HepG2 (cell line): ENCODE results near the gene CLIC3. TPM values are rescaled to one million over a fixed set of nuclear protein-coding genes. Genes with fewer than 3 reads are reported as not detected.

Source experiments
- HOXA5 ChIP-seq: sonication (generic); formaldehyde crosslinking; IDR thresholded peaks from 2 replicates; pipeline ENCODE4 v1.4.0; 2020; ENCODE audit warnings: missing genetic modification reagents
- PAXIP1 ChIP-seq: sonication (generic); formaldehyde crosslinking; conservative IDR thresholded peaks from 2 replicates; pipeline ENCODE4 v1.4.0; 2020; ENCODE audit warnings: mild to moderate bottlenecking, missing genetic modification reagents, moderate library complexity
- SPEN ChIP-seq: sonication (generic); formaldehyde crosslinking; IDR thresholded peaks from 2 replicates; pipeline ENCODE4 v1.5.1; 2020; ENCODE audit warnings: low read depth, mild to moderate bottlenecking, missing genetic modification reagents
- SRSF1 ChIP-seq: fragments of 200-400 bp; formaldehyde crosslinking; optimal IDR thresholded peaks from 2 replicates; pipeline ENCODE3; 2017; ENCODE audit warnings: mild to moderate bottlenecking, low read depth, low read length, moderate library complexity
- ZNF446 ChIP-seq: sonication (generic); formaldehyde crosslinking; IDR thresholded peaks from 2 replicates; pipeline ENCODE4 v1.5.0; 2020; ENCODE audit warnings: mild to moderate bottlenecking, missing genetic modification reagents
- ZNF607 ChIP-seq: sonication (generic); formaldehyde crosslinking; IDR thresholded peaks from 2 replicates; pipeline ENCODE4 v1.5.1; 2020; ENCODE audit warnings: missing genetic modification reagents, mild to moderate bottlenecking, borderline replicate concordance
- ZNF768 ChIP-seq: sonication (generic); formaldehyde crosslinking; IDR thresholded peaks from 2 replicates; pipeline ENCODE4 v1.4.0; 2020; ENCODE audit warnings: missing genetic modification reagents
- polyA plus RNA-seq, 8 experiments: library from polyadenylated mRNA; depleted of rRNA in 3 of 8; stranded (reverse) in 7 of 8; unstranded in 1 of 8; fragments of >200 nt; fragmentation: Illumina TruSeq in 4 of 8; extraction: Trizol in 4 of 8; gene quantifications; 2 replicates each; pipeline versions ENCODE4 v1.2.1 to v1.2.3, GENCODE V29; 2011 to 2016; ENCODE audit warnings: low read depth in 4 of 8, missing spikeins in 1 of 8, mixed read lengths in 1 of 8; ENCODE audit not compliant: insufficient read depth in 1 of 8
- total RNA-seq, 5 experiments: library from RNA; depleted of rRNA; stranded (reverse); fragments of >200 nt; fragmentation: Illumina TruSeq; extraction: Trizol; gene quantifications; 2 replicates each; pipeline ENCODE4 v1.2.3, GENCODE V29; 2016; ENCODE audit warnings: low read depth in 1 of 5
- TF ChIP-seq, protein P1 (sequence below): sonication (generic); formaldehyde crosslinking; IDR thresholded peaks from 2 replicates; pipeline ENCODE4 v1.5.1; 2020; ENCODE audit warnings: missing genetic modification reagents, mild to moderate bottlenecking, borderline replicate concordance
- TF ChIP-seq, protein P2 (sequence below): sonication (generic); formaldehyde crosslinking; IDR thresholded peaks from one replicate; pipeline ENCODE4 v1.5.1; 2020; ENCODE audit warnings: mild to moderate bottlenecking, missing genetic modification reagents; ENCODE audit errors: not compliant biosample characterization
- TF ChIP-seq, protein P3 (sequence below): sonication (generic); formaldehyde crosslinking; IDR thresholded peaks from 2 replicates; pipeline ENCODE4 v1.4.0; 2020; ENCODE audit warnings: missing genetic modification reagents, mild to moderate bottlenecking, borderline replicate concordance

Gene CLIC3
- total and polyA plus RNA-seq, 2 of the 13 experiments (the other 11 are each of a cell fraction or from before 2014, with no cell fraction given), result 0.51 to 1.5 TPM

DNA sequence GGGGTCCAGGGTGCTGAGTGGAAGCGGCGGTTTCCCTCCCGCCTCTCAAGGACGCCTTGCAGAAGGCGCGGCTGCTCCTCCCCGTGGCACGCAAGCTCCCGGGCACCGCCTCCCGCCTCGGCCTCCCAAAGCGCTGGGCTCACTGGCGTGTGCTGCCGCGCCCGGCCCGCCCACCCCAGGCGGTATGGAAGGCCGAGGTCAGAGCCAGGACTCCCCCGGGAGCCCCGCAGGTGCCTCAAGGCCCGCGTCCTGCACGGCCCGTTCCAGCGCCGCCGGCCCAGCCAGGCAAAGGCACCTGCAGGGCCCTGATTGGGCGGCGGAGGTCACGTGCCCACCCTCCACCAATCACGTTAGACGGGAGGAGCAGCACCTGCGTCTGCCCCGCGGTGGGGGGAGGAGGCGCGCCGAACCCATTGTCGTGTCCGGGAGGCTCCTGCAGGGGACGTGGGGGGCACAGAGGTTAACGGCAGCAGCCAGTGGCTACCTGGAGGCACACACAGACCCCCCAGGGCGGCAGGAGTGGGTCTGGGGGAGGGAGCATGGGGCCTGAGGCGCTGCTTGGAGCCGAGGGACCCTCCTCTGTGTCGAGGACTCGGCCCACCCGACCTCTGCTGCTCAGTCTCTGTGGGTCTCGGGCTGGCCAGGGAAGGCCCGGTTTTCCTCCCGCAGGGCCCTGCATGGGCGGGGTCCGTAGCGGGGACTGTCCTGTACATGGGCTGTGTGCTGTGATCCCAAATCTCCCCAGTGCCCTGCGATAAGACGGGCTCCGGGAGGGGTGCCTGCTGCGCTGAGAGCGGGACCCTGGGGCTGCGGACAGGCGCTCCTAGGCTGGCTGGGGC lies 46.3 kb downstream of the CLIC3 start (continued):
- TF ChIP-seq, protein P1, sequence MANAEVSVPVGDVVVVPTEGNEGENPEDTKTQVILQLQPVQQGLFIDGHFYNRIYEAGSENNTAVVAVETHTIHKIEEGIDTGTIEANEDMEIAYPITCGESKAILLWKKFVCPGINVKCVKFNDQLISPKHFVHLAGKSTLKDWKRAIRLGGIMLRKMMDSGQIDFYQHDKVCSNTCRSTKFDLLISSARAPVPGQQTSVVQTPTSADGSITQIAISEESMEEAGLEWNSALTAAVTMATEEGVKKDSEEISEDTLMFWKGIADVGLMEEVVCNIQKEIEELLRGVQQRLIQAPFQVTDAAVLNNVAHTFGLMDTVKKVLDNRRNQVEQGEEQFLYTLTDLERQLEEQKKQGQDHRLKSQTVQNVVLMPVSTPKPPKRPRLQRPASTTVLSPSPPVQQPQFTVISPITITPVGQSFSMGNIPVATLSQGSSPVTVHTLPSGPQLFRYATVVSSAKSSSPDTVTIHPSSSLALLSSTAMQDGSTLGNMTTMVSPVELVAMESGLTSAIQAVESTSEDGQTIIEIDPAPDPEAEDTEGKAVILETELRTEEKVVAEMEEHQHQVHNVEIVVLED (CRISPR knock-in tag), result peak; percentile 79
- peak; percentile 62 for TF ChIP-seq PAXIP1 (CRISPR knock-in tag)
- TF ChIP-seq SRSF1, result peak; percentile 65
- peak; percentile 78 for TF ChIP-seq SPEN (CRISPR knock-in tag)
- TF ChIP-seq HOXA5, result no peak
- TF ChIP-seq, protein P2, sequence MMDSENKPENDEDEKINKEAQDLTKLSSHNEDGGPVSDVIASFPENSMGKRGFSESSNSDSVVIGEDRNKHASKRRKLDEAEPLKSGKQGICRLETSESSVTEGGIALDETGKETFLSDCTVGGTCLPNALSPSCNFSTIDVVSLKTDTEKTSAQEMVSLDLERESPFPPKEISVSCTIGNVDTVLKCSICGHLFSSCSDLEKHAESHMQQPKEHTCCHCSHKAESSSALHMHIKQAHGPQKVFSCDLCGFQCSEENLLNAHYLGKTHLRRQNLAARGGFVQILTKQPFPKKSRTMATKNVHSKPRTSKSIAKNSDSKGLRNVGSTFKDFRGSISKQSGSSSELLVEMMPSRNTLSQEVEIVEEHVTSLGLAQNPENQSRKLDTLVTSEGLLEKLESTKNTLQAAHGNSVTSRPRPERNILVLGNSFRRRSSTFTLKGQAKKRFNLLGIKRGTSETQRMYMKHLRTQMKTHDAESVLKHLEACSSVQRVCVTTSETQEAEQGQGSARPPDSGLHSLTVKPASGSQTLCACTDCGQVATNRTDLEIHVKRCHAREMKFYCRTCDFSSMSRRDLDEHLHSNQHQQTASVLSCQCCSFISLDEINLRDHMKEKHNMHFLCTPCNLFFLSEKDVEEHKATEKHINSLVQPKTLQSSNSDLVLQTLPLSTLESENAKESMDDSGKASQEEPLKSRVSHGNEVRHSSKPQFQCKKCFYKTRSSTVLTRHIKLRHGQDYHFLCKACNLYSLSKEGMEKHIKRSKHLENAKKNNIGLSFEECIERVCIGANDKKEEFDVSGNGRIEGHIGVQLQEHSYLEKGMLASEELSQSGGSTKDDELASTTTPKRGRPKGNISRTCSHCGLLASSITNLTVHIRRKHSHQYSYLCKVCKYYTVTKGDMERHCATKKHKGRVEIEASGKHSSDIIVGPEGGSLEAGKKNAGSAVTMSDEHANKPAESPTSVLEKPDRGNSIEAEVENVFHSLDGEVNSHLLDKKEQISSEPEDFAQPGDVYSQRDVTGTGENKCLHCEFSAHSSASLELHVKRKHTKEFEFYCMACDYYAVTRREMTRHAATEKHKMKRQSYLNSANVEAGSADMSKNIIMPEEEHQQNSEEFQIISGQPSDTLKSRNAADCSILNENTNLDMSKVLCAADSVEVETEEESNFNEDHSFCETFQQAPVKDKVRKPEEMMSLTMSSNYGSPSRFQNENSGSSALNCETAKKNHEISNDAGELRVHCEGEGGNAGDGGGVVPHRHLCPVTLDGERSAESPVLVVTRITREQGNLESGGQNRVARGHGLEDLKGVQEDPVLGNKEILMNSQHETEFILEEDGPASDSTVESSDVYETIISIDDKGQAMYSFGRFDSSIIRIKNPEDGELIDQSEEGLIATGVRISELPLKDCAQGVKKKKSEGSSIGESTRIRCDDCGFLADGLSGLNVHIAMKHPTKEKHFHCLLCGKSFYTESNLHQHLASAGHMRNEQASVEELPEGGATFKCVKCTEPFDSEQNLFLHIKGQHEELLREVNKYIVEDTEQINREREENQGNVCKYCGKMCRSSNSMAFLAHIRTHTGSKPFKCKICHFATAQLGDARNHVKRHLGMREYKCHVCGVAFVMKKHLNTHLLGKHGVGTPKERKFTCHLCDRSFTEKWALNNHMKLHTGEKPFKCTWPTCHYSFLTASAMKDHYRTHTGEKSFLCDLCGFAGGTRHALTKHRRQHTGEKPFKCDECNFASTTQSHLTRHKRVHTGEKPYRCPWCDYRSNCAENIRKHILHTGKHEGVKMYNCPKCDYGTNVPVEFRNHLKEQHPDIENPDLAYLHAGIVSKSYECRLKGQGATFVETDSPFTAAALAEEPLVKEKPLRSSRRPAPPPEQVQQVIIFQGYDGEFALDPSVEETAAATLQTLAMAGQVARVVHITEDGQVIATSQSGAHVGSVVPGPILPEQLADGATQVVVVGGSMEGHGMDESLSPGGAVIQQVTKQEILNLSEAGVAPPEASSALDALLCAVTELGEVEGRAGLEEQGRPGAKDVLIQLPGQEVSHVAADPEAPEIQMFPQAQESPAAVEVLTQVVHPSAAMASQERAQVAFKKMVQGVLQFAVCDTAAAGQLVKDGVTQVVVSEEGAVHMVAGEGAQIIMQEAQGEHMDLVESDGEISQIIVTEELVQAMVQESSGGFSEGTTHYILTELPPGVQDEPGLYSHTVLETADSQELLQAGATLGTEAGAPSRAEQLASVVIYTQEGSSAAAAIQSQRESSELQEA (CRISPR knock-in tag), result peak; percentile 28
- TF ChIP-seq ZNF446 (CRISPR knock-in tag), result peak; percentile 35; the same call in 1 of the 2 replicates
- TF ChIP-seq, protein P3, sequence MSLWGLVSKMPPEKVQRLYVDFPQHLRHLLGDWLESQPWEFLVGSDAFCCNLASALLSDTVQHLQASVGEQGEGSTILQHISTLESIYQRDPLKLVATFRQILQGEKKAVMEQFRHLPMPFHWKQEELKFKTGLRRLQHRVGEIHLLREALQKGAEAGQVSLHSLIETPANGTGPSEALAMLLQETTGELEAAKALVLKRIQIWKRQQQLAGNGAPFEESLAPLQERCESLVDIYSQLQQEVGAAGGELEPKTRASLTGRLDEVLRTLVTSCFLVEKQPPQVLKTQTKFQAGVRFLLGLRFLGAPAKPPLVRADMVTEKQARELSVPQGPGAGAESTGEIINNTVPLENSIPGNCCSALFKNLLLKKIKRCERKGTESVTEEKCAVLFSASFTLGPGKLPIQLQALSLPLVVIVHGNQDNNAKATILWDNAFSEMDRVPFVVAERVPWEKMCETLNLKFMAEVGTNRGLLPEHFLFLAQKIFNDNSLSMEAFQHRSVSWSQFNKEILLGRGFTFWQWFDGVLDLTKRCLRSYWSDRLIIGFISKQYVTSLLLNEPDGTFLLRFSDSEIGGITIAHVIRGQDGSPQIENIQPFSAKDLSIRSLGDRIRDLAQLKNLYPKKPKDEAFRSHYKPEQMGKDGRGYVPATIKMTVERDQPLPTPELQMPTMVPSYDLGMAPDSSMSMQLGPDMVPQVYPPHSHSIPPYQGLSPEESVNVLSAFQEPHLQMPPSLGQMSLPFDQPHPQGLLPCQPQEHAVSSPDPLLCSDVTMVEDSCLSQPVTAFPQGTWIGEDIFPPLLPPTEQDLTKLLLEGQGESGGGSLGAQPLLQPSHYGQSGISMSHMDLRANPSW (CRISPR knock-in tag), result no peak; the same call in 1 of the 2 replicates
- TF ChIP-seq ZNF607 (CRISPR knock-in tag), result peak; percentile 88
- peak; percentile 26; the same call in 1 of the 2 replicates for TF ChIP-seq ZNF768 (CRISPR knock-in tag)
